ENCODE results near the gene ZNF497. TPM values are rescaled to one million over a fixed set of nuclear protein-coding genes. Genes with fewer than 3 reads are reported as not detected.

ZNF497 gene
- total and polyA plus RNA-seq, 9 of the 15 experiments (the other 6 are each of a cell fraction or from before 2014, with no cell fraction given): 0.06 to 0.98 (median 0.44) TPM; not detected in 1

DNA sequence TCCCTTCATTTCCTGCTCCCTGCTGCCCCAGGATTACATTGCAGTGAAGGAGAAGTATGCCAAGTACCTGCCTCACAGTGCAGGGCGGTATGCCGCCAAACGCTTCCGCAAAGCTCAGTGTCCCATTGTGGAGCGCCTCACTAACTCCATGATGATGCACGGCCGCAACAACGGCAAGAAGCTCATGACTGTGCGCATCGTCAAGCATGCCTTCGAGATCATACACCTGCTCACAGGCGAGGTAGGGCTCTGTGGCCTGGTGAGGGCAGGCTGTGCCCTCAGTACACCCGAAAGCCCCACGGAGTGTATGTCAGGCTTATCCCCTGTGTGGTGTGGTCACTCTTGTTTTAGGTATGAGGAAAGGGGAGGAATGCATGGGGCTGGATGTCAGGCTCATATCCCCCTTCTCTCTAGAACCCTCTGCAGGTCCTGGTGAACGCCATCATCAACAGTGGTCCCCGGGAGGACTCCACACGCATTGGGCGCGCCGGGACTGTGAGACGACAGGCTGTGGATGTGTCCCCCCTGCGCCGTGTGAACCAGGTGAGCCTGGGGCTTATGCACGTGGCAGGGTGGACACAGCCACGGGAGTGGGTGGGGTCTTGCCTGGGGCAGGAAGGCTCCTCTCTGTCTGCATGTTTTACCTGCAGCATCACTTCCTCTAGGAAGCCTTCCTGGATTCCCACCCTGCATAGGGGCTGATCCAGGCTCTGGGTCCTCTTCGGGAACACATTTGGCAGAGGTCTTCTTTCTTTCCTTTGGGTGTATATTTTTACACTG lies 30.6 kb upstream of the ZNF497 start (continued):
- TF ChIP-seq ZNF551 (CRISPR knock-in tag; IDR thresholded peaks at IDR 0.05): no peak

DNA sequence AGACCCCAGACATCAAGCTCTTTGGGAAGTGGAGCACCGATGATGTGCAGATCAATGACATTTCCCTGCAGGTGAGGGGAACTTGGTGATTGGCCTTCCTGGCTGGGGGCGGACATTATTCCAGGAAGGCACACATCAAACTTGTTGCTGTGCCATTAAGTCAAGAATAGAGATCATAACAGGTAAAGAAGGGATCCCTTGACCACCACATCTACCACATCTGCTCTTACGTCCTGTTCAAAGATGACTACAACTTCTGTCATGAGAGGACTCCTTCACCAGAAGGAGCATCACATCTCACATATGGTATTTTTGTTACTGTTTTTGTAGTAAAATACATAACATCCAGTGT lies 25.6 kb upstream of the ZNF497 start:
- ChIA-PET CTCF (ENCODE audit: low intra/inter-chr PET ratio) (no interaction called here), POLR2A (interaction anchor here (0.6 to 2.0 kb wide), 7 partner anchors 9 to 58 kb away, joined by 3 to 8 read pairs (median 4); partner anchors contain the start of gene ZNF584)
- intact Hi-C loops (cut with micrococcal nuclease) (loop anchor here (5.0 kb wide), 1 partner anchor 206 kb away; the partner anchor contains the start of gene ZNF274), in situ Hi-C loops (cut with MboI) (no loop called here)
- no peaks in the 10 kb centered on the region for H3K9me3 ChIP-seq (replicated peaks; ENCODE audit: control insufficient read depth, insufficient read depth, low read depth, low read length)
- FAIRE-seq: peak; percentile 23
- H3K79me2 ChIP-seq (ENCODE audit: control insufficient read depth, insufficient read depth, low read length): peaks cover 77% of the 10 kb centered on the region
- DNase-seq (ENCODE audit: extremely low read depth in 1 of 4, low spot score in 3 of 4): no peak
- 19% methylated on average over 3 of the region's 3 CpGs for WGBS (ENCODE audit: insufficient coverage, low coverage, missing lambda C conversion rate)
- peaks cover 19% of the 10 kb centered on the region for H4K20me1 ChIP-seq (replicated peaks; ENCODE audit: control insufficient read depth, insufficient read depth, low read length)
- no peaks in the 10 kb centered on the region for H3K9me1 ChIP-seq (ENCODE audit: control insufficient read depth, insufficient read depth, low read length)
- peaks cover 55% of the 10 kb centered on the region for H3K36me3 ChIP-seq (ENCODE audit: control insufficient read depth, insufficient read depth, low read length)
- no peaks in the 10 kb centered on the region for H3K27me3 ChIP-seq (ENCODE audit: control insufficient read depth in 2 of 2, insufficient read depth in 2 of 2, low read length in 2 of 2)
- ATAC-seq: no peak
- H3K4me2 ChIP-seq (ENCODE audit: insufficient read depth, low read length): peak overlapping the region; percentile 100
- peak; percentile 10; the same call in 1 of the 2 replicates for TF ChIP-seq RBFOX2 (IDR thresholded peaks at IDR 0.05; ENCODE audit: low read depth, low read length)
- 0 out of 2 replicates have a peak, but pooled peaks have one; percentile 27 for TF ChIP-seq NR2C2 (CRISPR knock-in tag; IDR thresholded peaks at IDR 0.05)
- no peak for TF ChIP-seq NR2C2 (tag; IDR thresholded peaks at IDR 0.05)
- no peak for TF ChIP-seq ZNF23 (CRISPR knock-in tag; IDR thresholded peaks at IDR 0.05)
- no peak for TF ChIP-seq BRF1 (IDR thresholded peaks at IDR 0.05; ENCODE audit: borderline replicate concordance, extremely low read depth, insufficient read length)
- TF ChIP-seq RBM22 (IDR thresholded peaks at IDR 0.05; ENCODE audit: low read depth, low read length, poor library complexity, severe bottlenecking): peak; percentile 18
- 0 out of 2 replicates have a peak, but pooled peaks have one; percentile 9 for TF ChIP-seq SREBF2 (CRISPR knock-in tag; IDR thresholded peaks at IDR 0.05)
- TF ChIP-seq RB1 (IDR thresholded peaks at IDR 0.05; ENCODE audit: low read depth): no peak
- TF ChIP-seq SP1 (CRISPR knock-in tag; IDR thresholded peaks at IDR 0.05): peak; percentile 62; the same call in 1 of the 2 replicates
- H3K9ac ChIP-seq (ENCODE audit: insufficient read depth in 1 of 2, low read depth in 2 of 2, low read length in 2 of 2): peak overlapping the region; percentile 98 to 99
- H3K4me3 ChIP-seq: peak overlapping the region; percentile 92
- no TSS peak for BruUV-seq (replicated peaks)
- H2AFZ ChIP-seq (ENCODE audit: low read depth, low read length): no peak overlapping the region
- H3K4me1 ChIP-seq (replicated peaks in 1 of 2; ENCODE audit: control insufficient read depth in 2 of 2, insufficient read depth in 2 of 2, low read length in 2 of 2): peaks cover 25 to 38% of the 10 kb centered on the region in 2 experiments
- H3K27ac ChIP-seq (ENCODE audit: extremely low read depth, low read depth, low read length): peak overlapping the region; percentile 93; the same call in 2 of the 3 replicates

Data from K562 (cell line).